Endothelial cell of umbilical vein (primary cell): Measurements from ENCODE around the gene FURIN. TPM values are rescaled to one million over a fixed set of nuclear protein-coding genes. Genes with fewer than 3 reads are reported as not detected.

ENCODE experiments used
- BruUV-seq: library from RNA; stranded (reverse); fragments of 400-500 nt; replicated peaks from 2 replicates; lab custom pipeline; 2021; lab: Mats Ljungman, UMichigan
- CTCF ChIA-PET: fragments of 300-600, 350-600 bp; sonication (Branson Sonifier 250); formaldehyde crosslinking; loops from one replicate; lab custom pipeline; 2021; ENCODE audit warnings: antibody characterized with exemption, inconsistent platforms; lab: Charles Lee
- POLR2A ChIA-PET: fragments of 300-600, 350-600 bp; sonication (Branson Sonifier 250); formaldehyde crosslinking; loops from one replicate; lab custom pipeline; 2021; ENCODE audit warnings: antibody characterized with exemption, inconsistent platforms; lab: Charles Lee
- DNase-seq: peaks from one replicate; pipeline ENCODE4 v3.0.0-alpha.2; 2011; ENCODE audit warnings: low read depth, low spot score
- FAIRE-seq: peaks from 2 replicates; lab custom pipeline; 2011; peaks lifted over from hg19 to GRCh38; lab: Jason Lieb, UNC
- H2AFZ ChIP-seq: 2 replicates; pipeline ENCODE4 v1.6.0; 2012; ENCODE audit warnings: low read depth, low read length, control low read depth, inconsistent platforms
- H3K27ac ChIP-seq: 2 replicates; pipeline ENCODE4 v1.5.1; 2011; ENCODE audit warnings: low read depth, mild to moderate bottlenecking, control low read depth, low read length, moderate library complexity; ENCODE audit not compliant: insufficient read depth
- H3K27me3 ChIP-seq, 2 experiments: 2 replicates each; pipeline versions ENCODE4 v1.6.0 to v1.6.1; 2011; ENCODE audit warnings: low read length in 2 of 2, mixed read lengths in 1 of 2; ENCODE audit not compliant: control insufficient read depth in 2 of 2, insufficient read depth in 2 of 2
- H3K36me3 ChIP-seq, 2 experiments: 2 replicates in 1 of 2; 3 replicates in 1 of 2; pipeline ENCODE4 v1.5.1; 2011; ENCODE audit warnings: low read length in 2 of 2, mild to moderate bottlenecking in 1 of 2, moderate library complexity in 1 of 2; ENCODE audit not compliant: control insufficient read depth in 2 of 2, insufficient read depth in 2 of 2; ENCODE audit errors: extremely low read depth in 1 of 2
- H3K4me1 ChIP-seq: 3 replicates; pipeline ENCODE4 v1.5.1; 2011; ENCODE audit warnings: mild to moderate bottlenecking, low read length; ENCODE audit not compliant: control insufficient read depth, insufficient read depth; ENCODE audit errors: extremely low read depth
- H3K4me2 ChIP-seq: 2 replicates; pipeline ENCODE4 v1.6.1; 2011; ENCODE audit warnings: low read length, control low read depth, mixed read lengths; ENCODE audit not compliant: insufficient read depth
- H3K4me3 ChIP-seq, 3 experiments: fragments of 200-600 bp in 1 of 3; sonication (generic), shearing (Covaris generic) in 1 of 3; replicated peaks in 1 of 3; 2 replicates each; pipeline ENCODE4 v1.5.1; 2011 to 2016; ENCODE audit warnings: control low read depth in 3 of 3, low read length in 3 of 3, mild to moderate bottlenecking in 2 of 3, inconsistent platforms in 1 of 3, low read depth in 1 of 3, moderate library complexity in 1 of 3; ENCODE audit not compliant: insufficient read depth in 1 of 3
- H3K79me2 ChIP-seq: 2 replicates; pipeline ENCODE4 v1.6.0; 2012; ENCODE audit warnings: low read length, inconsistent platforms; ENCODE audit not compliant: control insufficient read depth, insufficient read depth
- H3K9ac ChIP-seq: replicated peaks from 2 replicates; pipeline ENCODE3; 2011; ENCODE audit warnings: low read length, control low read depth; ENCODE audit not compliant: insufficient read depth; ENCODE audit errors: extremely low read depth
- H3K9me1 ChIP-seq: replicated peaks from 3 replicates; pipeline ENCODE4 v1.6.0; 2011; ENCODE audit warnings: mild to moderate bottlenecking, low read length; ENCODE audit not compliant: control insufficient read depth, insufficient read depth; ENCODE audit errors: extremely low read depth
- H3K9me3 ChIP-seq: replicated peaks from 2 replicates; pipeline ENCODE4 v1.5.1; 2012; ENCODE audit warnings: low read length, inconsistent platforms; ENCODE audit not compliant: control insufficient read depth, insufficient read depth
- H4K20me1 ChIP-seq: replicated peaks from 2 replicates; pipeline ENCODE3; 2011; ENCODE audit warnings: mild to moderate bottlenecking, low read length; ENCODE audit not compliant: control insufficient read depth, insufficient read depth; ENCODE audit errors: extremely low read depth
- CTCF ChIP-seq, 2 donors: IDR thresholded peaks; 1 replicate in 1 of 2; 2 replicates in 1 of 2; pipeline ENCODE4 v1.5.1; 2011; ENCODE audit warnings: low read length in 2 of 2, mild to moderate bottlenecking in 2 of 2, moderate library complexity in 2 of 2, control low read depth in 1 of 2, inconsistent platforms in 1 of 2, low read depth in 1 of 2; ENCODE audit not compliant: insufficient read depth in 1 of 2; ENCODE audit errors: extremely low read depth in 1 of 2
- EZH2 ChIP-seq: IDR thresholded peaks from 2 replicates; pipeline ENCODE4 v1.6.1; 2012; ENCODE audit warnings: borderline replicate concordance, low read depth, mild to moderate bottlenecking, moderate library complexity, low read length, inconsistent platforms; ENCODE audit not compliant: severe bottlenecking
- FOS ChIP-seq: IDR thresholded peaks from 2 replicates; pipeline ENCODE4 v1.6.1; 2011; ENCODE audit warnings: mild to moderate bottlenecking, low read length, moderate library complexity, borderline replicate concordance; ENCODE audit not compliant: insufficient read depth
- GATA2 ChIP-seq: IDR thresholded peaks from 2 replicates; pipeline ENCODE4 v1.7.0; 2011; ENCODE audit warnings: low read depth, mild to moderate bottlenecking, moderate library complexity, mixed read lengths, low read length; ENCODE audit not compliant: insufficient read length, insufficient read depth
- JUN ChIP-seq: IDR thresholded peaks from 2 replicates; pipeline ENCODE4 v1.6.1; 2011; ENCODE audit warnings: borderline replicate concordance, low read depth; ENCODE audit not compliant: insufficient read length, insufficient read depth
- MAX ChIP-seq: IDR thresholded peaks from 2 replicates; pipeline ENCODE4 v1.6.1; 2011; ENCODE audit not compliant: insufficient read depth, insufficient read length
- MYC ChIP-seq: IDR thresholded peaks from one replicate; pipeline ENCODE4 v1.6.1; 2011; ENCODE audit warnings: mild to moderate bottlenecking, low read depth, low read length
- POLR2A ChIP-seq: IDR thresholded peaks from 2 replicates; pipeline ENCODE4 v1.6.1; 2012; ENCODE audit warnings: low read depth, mild to moderate bottlenecking, control low read depth, low read length
- POLR2AphosphoS5 ChIP-seq: IDR thresholded peaks from 2 replicates; pipeline ENCODE4 v1.6.1; 2012; ENCODE audit warnings: low read depth, mild to moderate bottlenecking, control low read depth, low read length, moderate library complexity; ENCODE audit not compliant: insufficient read depth
- dilution Hi-C: fragments of 300-500 bp; cut with MboI; formaldehyde crosslinking; loops from one replicate; pipeline ENCODE4 v1.15.0; 2019; ENCODE audit warnings: low sequenced_read_pairs; ENCODE audit not compliant: extremely low pct_ligation_motif_present
- intact Hi-C: fragments of 100-400 bp; cut with micrococcal nuclease; formaldehyde crosslinking; loops from one replicate; pipeline ENCODE4 v1.10.0; 2022
- polyA plus RNA-seq, 4 experiments: library from polyadenylated mRNA; depleted of rRNA in 3 of 4; stranded (reverse) in 3 of 4; unstranded in 1 of 4; fragments of >200 nt; gene quantifications; 2 replicates each; pipeline versions ENCODE4 v1.2.1 to v1.2.3, GENCODE V29; 2011 to 2012; ENCODE audit warnings: missing spikeins in 1 of 4
- total RNA-seq: library from RNA; stranded (reverse); gene quantifications from 2 replicates; pipeline ENCODE4 v1.2.3, GENCODE V29; 2021

The FURIN gene
- total and polyA plus RNA-seq, 2 donors (not counting 3 experiments of a cell fraction or from before 2014, with no cell fraction given), result 77.4 to 131 TPM

GRCh38 chr15:90876512-90877170 lies 8.3 kb downstream of the FURIN start:
- Histone ChIP-seq H3K36me3 (peaks cover 15 to 49% of the 10 kb centered on the region in 2 experiments), H3K4me2 (no peak overlapping the region), H3K79me2 (peaks cover 42% of the 10 kb centered on the region), H3K4me1 (peaks cover 23% of the 10 kb centered on the region), H3K27ac (no peak overlapping the region), H3K4me3 (no peak overlapping the region), H3K27me3 (no peaks in the 10 kb centered on the region), H4K20me1 (no peaks in the 10 kb centered on the region), H3K9me1 (no peaks in the 10 kb centered on the region), H2AFZ (no peak overlapping the region), H3K9ac (no peak overlapping the region), H3K9me3 (no peaks in the 10 kb centered on the region)
- FAIRE-seq, result no peak
- intact Hi-C loops (no loop called here), dilution Hi-C loops (no loop called here)
- ChIA-PET POLR2A (no interaction called here), CTCF (no interaction called here)
- no peak for TF ChIP-seq EZH2
- no peak for TF ChIP-seq MYC
- no peak for TF ChIP-seq POLR2A
- TF ChIP-seq GATA2, result no peak
- TF ChIP-seq POLR2AphosphoS5, result no peak
- TF ChIP-seq MAX, result no peak
- no peak for TF ChIP-seq JUN
- TF ChIP-seq FOS, result no peak
- no peak for TF ChIP-seq CTCF (IDR thresholded peaks at IDR 0.05; ENCODE audit: extremely low read depth in 1 of 2, insufficient read depth in 1 of 2, low read depth in 1 of 2, low read length in 2 of 2)
- DNase-seq, result no peak
- BruUV-seq, result no TSS peak
